B cell (primary cell): Measurements from ENCODE around the gene TAS2R19.

ENCODE experiments used
- EZH2 ChIP-seq: IDR thresholded peaks from 2 replicates; pipeline ENCODE4 v1.6.1; 2012; ENCODE audit warnings: borderline replicate concordance, low read depth, mild to moderate bottlenecking, moderate library complexity, low read length; ENCODE audit not compliant: insufficient read depth, poor library complexity, severe bottlenecking
- TF ChIP-seq, protein P1 (sequence below): fragments of 200-600 bp; IDR thresholded peaks from one replicate; pipeline ENCODE4 v1.8.0; 2022; ENCODE audit warnings: antibody characterized with exemption, mild to moderate bottlenecking

DNA sequence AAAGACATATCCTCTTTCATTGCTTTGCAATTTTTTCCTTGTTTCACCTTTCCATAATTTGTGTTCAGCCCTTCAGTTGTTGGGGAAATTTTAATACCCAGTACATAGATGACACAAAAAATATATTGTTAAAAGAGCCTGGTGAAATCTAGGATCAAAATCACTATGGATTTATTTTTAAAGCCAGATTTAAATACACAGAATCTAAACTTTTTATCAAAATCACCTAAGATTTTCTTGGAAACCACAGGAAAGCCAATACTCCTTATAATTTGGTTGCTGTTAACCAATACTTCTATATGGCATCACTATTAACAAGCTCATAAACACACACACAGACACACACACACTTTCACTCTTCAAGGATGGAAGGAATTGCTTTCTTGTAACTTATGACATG, 24.2 kb downstream of the TAS2R19 start, which contains the start of gene TAS2R20:
- TF ChIP-seq, protein P1, sequence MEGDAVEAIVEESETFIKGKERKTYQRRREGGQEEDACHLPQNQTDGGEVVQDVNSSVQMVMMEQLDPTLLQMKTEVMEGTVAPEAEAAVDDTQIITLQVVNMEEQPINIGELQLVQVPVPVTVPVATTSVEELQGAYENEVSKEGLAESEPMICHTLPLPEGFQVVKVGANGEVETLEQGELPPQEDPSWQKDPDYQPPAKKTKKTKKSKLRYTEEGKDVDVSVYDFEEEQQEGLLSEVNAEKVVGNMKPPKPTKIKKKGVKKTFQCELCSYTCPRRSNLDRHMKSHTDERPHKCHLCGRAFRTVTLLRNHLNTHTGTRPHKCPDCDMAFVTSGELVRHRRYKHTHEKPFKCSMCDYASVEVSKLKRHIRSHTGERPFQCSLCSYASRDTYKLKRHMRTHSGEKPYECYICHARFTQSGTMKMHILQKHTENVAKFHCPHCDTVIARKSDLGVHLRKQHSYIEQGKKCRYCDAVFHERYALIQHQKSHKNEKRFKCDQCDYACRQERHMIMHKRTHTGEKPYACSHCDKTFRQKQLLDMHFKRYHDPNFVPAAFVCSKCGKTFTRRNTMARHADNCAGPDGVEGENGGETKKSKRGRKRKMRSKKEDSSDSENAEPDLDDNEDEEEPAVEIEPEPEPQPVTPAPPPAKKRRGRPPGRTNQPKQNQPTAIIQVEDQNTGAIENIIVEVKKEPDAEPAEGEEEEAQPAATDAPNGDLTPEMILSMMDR = no peak
- TF ChIP-seq EZH2 = no peak
